SK-N-SH (cell line): ENCODE measurements around the gene PIEZO2. TPM values are rescaled to one million over a fixed set of nuclear protein-coding genes. Genes with fewer than 3 reads are reported as not detected.

ENCODE experiments used
- CTCF ChIA-PET: fragments of 300-600, 350-600 bp; formaldehyde crosslinking; extraction: SDS; loops from one replicate; lab custom pipeline; 2021; lab: Yijun Ruan, JAX
- POLR2A ChIA-PET: fragments of 350-600 bp; sonication (Branson Sonifier 250); formaldehyde crosslinking; extraction: SDS; loops from one replicate; lab custom pipeline; 2020; ENCODE audit warnings: antibody characterized with exemption, inconsistent platforms; lab: Yijun Ruan, JAX
- DNase-seq: peaks from one replicate; pipeline ENCODE4 v3.0.0; 2012
- H2AFZ ChIP-seq: fragments of 200-600 bp; sonication (generic); 2 replicates; pipeline ENCODE4 v1.8.1; 2016; ENCODE audit warnings: antibody characterized with exemption, mild to moderate bottlenecking, low read depth
- H3F3A ChIP-seq: fragments of 200-600 bp; sonication (generic); replicated peaks from 2 replicates; pipeline ENCODE3; 2016; ENCODE audit warnings: antibody characterized with exemption, mild to moderate bottlenecking; ENCODE audit not compliant: insufficient read depth
- H3K27ac ChIP-seq, 2 experiments: fragments of 200-500 bp in 1 of 2; fragments of 200-600 bp in 1 of 2; sonication (Bioruptor generic) in 1 of 2; sonication (generic), shearing (Covaris generic) in 1 of 2; 2 replicates each; pipeline versions ENCODE4 v1.5.1 to v1.6.1; 2014 to 2016; ENCODE audit warnings: low read depth in 2 of 2, inconsistent platforms in 1 of 2, low read length in 1 of 2, mild to moderate bottlenecking in 1 of 2, mixed read lengths in 1 of 2
- H3K27me3 ChIP-seq: fragments of 200-600 bp; sonication (generic), shearing (Covaris generic); 2 replicates; pipeline ENCODE4 v1.6.1; 2016; ENCODE audit warnings: mixed run types; ENCODE audit not compliant: insufficient read depth
- H3K36me3 ChIP-seq, 2 experiments: fragments of 200-500 bp in 1 of 2; fragments of 200-600 bp in 1 of 2; sonication (Bioruptor generic) in 1 of 2; sonication (generic) in 1 of 2; replicated peaks in 1 of 2; 2 replicates each; pipeline versions ENCODE3 to v1.5.1; 2014 to 2016; ENCODE audit warnings: low read length in 1 of 2, mild to moderate bottlenecking in 1 of 2; ENCODE audit not compliant: insufficient read depth in 2 of 2, control insufficient read depth in 1 of 2
- H3K4me1 ChIP-seq, 2 experiments: fragments of 200-500 bp in 1 of 2; fragments of 200-600 bp in 1 of 2; sonication (Bioruptor generic) in 1 of 2; sonication (generic), shearing (Covaris generic) in 1 of 2; 2 replicates each; pipeline versions ENCODE4 v1.5.1 to v1.6.1; 2014 to 2016; ENCODE audit warnings: low read depth in 1 of 2, low read length in 1 of 2, mixed run types in 1 of 2; ENCODE audit not compliant: insufficient read depth in 2 of 2, control insufficient read depth in 1 of 2
- H3K4me2 ChIP-seq: fragments of 200-600 bp; sonication (generic), shearing (Covaris generic); 2 replicates; pipeline ENCODE4 v1.6.1; 2017; ENCODE audit warnings: mixed run types
- H3K4me3 ChIP-seq, 2 experiments: fragments of 200-500 bp in 1 of 2; fragments of 200-600 bp in 1 of 2; sonication (Bioruptor generic) in 1 of 2; sonication (generic), shearing (Covaris generic) in 1 of 2; 2 replicates each; pipeline versions ENCODE4 v1.5.1 to v1.8.1; 2014 to 2016; ENCODE audit warnings: low read depth in 2 of 2, inconsistent platforms in 1 of 2, low read length in 1 of 2, mild to moderate bottlenecking in 1 of 2, mixed read lengths in 1 of 2, moderate library complexity in 1 of 2
- H3K79me2 ChIP-seq: fragments of 200-600 bp; sonication (generic); 2 replicates; pipeline ENCODE4 v1.8.1; 2017; ENCODE audit warnings: mild to moderate bottlenecking; ENCODE audit not compliant: insufficient read depth
- H3K9ac ChIP-seq: fragments of 200-600 bp; sonication (generic); 2 replicates; pipeline ENCODE4 v1.6.1; 2017; ENCODE audit warnings: mixed run types
- H3K9me2 ChIP-seq: fragments of 200-600 bp; sonication (generic); 2 replicates; pipeline ENCODE4 v1.6.1; 2017; ENCODE audit warnings: mixed run types
- H3K9me3 ChIP-seq: fragments of 200-600 bp; sonication (generic); 2 replicates; pipeline ENCODE4 v1.6.1; 2017; ENCODE audit warnings: mixed run types, mild to moderate bottlenecking, moderate library complexity
- H4K20me1 ChIP-seq: fragments of 200-600 bp; sonication (generic); 2 replicates; pipeline ENCODE4 v1.6.1; 2017; ENCODE audit warnings: mild to moderate bottlenecking, mixed run types; ENCODE audit not compliant: insufficient read depth
- CHD2 ChIP-seq: fragments of 150-350 bp; IDR thresholded peaks from 2 replicates; pipeline ENCODE4 v1.6.1; 2018; ENCODE audit warnings: low read length; ENCODE audit not compliant: partially characterized antibody
- FOSL2 ChIP-seq: IDR thresholded peaks from 2 replicates; pipeline ENCODE4 v1.4.0; 2012; ENCODE audit warnings: low read depth, mild to moderate bottlenecking, moderate library complexity, borderline replicate concordance
- JUND ChIP-seq: IDR thresholded peaks from 2 replicates; pipeline ENCODE4 v1.4.0; 2012
- MXI1 ChIP-seq: IDR thresholded peaks from 2 replicates; pipeline ENCODE4 v1.6.1; 2012; ENCODE audit warnings: mild to moderate bottlenecking, low read depth, low read length, improper control_type of control experiment
- NFIC ChIP-seq: IDR thresholded peaks from 2 replicates; pipeline ENCODE4 v1.4.0; 2012; ENCODE audit warnings: borderline replicate concordance
- NRF1 ChIP-seq: IDR thresholded peaks from 2 replicates; pipeline ENCODE4 v1.6.1; 2012; ENCODE audit warnings: low read depth, mild to moderate bottlenecking, low read length
- RAD21 ChIP-seq: IDR thresholded peaks from 2 replicates; pipeline ENCODE4 v1.6.1; 2012; ENCODE audit warnings: mild to moderate bottlenecking, low read length
- RXRA ChIP-seq: IDR thresholded peaks from 2 replicates; pipeline ENCODE4 v1.4.0; 2012; ENCODE audit warnings: low read depth, mild to moderate bottlenecking, borderline replicate concordance
- SMC3 ChIP-seq: IDR thresholded peaks from 2 replicates; pipeline ENCODE4 v1.6.1; 2012; ENCODE audit warnings: low read depth, low read length, improper control_type of control experiment
- WGBS: methylation state at CpG from one replicate; pipeline ENCODE4 v1.1.6; 2017; ENCODE audit warnings: low lambda C conversion rate; 5-methylcytosine and 5-hydroxymethylcytosine counted together
- polyA plus RNA-seq, 3 experiments: library from polyadenylated mRNA; depleted of rRNA; stranded (reverse); fragments of >200 nt; gene quantifications; 2 replicates each; pipeline ENCODE4 v1.2.3, GENCODE V29; 2012
- TF ChIP-seq, protein P1 (sequence below): IDR thresholded peaks from 2 replicates; pipeline ENCODE4 v1.4.0; 2012; ENCODE audit warnings: low read depth, borderline replicate concordance
- TF ChIP-seq, protein P2 (sequence below): IDR thresholded peaks from 2 replicates; pipeline ENCODE4 v1.4.0; 2012; ENCODE audit warnings: low read depth, borderline replicate concordance
- TF ChIP-seq, protein P3 (sequence below): fragments of 200-600 bp; sonication (generic); IDR thresholded peaks from 2 replicates; pipeline ENCODE4 v1.6.1; 2017; ENCODE audit warnings: antibody characterized with exemption, mild to moderate bottlenecking, moderate library complexity

Gene PIEZO2
- polyA plus RNA-seq, 1 of the 3 experiments (the other 2 are of a cell fraction): not detected

DNA sequence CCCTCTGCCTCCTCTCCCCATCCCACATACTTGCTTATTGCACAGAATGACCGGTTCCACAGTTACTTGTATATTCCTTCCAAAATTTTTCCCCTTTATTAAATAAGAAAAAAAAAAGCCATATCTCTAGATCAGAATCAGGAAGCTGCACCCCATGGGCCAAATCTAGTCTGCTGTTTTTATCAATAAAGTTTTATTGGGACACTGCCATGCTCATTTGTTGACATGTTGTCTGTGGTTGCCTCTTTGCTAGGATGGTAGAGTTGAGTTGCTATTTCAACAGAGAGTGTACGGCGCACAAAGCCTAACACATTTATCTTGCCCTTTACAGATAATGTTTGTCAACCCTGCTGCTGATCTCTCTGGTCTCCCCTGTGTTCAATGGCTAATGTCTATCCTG, 15.8 kb upstream of the PIEZO2 start (continued):
- TF ChIP-seq, protein P1, sequence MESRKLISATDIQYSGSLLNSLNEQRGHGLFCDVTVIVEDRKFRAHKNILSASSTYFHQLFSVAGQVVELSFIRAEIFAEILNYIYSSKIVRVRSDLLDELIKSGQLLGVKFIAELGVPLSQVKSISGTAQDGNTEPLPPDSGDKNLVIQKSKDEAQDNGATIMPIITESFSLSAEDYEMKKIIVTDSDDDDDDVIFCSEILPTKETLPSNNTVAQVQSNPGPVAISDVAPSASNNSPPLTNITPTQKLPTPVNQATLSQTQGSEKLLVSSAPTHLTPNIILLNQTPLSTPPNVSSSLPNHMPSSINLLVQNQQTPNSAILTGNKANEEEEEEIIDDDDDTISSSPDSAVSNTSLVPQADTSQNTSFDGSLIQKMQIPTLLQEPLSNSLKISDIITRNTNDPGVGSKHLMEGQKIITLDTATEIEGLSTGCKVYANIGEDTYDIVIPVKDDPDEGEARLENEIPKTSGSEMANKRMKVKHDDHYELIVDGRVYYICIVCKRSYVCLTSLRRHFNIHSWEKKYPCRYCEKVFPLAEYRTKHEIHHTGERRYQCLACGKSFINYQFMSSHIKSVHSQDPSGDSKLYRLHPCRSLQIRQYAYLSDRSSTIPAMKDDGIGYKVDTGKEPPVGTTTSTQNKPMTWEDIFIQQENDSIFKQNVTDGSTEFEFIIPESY: no peak

DNA sequence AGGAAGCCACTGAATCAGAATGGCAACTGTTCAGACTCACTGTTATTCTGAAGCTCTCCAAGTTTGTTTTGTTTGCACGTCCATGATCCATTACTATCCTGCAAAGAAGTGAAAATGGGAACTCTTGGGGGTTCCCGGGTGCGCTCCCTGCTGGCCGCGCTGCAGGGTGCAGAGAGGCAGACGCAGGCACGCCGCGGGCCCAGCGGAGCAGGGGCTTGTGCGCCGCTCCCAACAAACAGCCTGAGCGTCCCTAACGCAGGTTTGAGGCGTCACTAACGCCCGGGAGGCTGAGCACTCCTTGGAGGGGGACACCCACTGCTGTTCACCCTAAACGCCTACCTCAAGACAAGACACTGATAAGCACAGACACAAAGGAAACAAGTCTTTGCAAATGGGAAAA, 14.3 kb upstream of the PIEZO2 start:
- CTCF ChIA-PET: interaction anchor here (0.7 to 1.8 kb wide), 7 partner anchors 9 to 309 kb away, joined by 3 to 9 read pairs (median 4); no protein-coding TSS in a partner anchor
- H2AFZ ChIP-seq: no peak overlapping the region
- POLR2A ChIA-PET: no interaction called here

DNA sequence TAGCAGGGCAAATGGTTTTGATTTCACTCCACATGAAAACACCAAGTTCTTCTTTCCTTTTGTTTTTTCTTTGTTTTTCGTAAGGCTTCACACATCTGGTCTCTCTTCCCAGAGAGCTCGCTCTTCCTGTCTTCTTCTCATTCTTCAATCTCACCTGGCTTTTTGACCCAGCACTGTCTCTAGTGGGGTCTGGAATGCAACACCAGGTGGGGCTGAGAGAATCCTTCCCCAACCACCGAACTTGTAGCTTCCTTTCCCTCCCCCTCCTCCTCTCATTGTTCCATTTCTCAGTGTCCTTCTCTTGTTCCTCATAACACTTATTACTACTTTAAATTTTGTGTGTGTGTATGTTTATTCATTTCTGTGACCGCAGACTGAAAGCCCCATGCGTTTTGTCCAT, 13.5 kb upstream of the PIEZO2 start:
- Histone ChIP-seq H3K79me2 (no peaks in the 10 kb centered on the region), H3K4me1 (no peaks in the 10 kb centered on the region), H3K36me3 (no peaks in the 10 kb centered on the region), H3K9me3 (no peaks in the 10 kb centered on the region), H3K9me2 (no peaks in the 10 kb centered on the region), H3K4me2 (no peak overlapping the region), H4K20me1 (no peaks in the 10 kb centered on the region), H3K9ac (no peak overlapping the region), H2AFZ (no peak overlapping the region), H3F3A (no peaks in the 10 kb centered on the region), H3K27me3 (peaks cover 17% of the 10 kb centered on the region; the same call in 1 of the 2 replicates), H3K27ac (no peak overlapping the region), H3K4me3 (no peak overlapping the region)
- TF ChIP-seq NFIC (no peak), JUND (no peak), RXRA (no peak), MXI1 (no peak), FOSL2 (no peak), NRF1 (no peak), CHD2 (no peak), SMC3 (no peak)
- TF ChIP-seq, protein P2, sequence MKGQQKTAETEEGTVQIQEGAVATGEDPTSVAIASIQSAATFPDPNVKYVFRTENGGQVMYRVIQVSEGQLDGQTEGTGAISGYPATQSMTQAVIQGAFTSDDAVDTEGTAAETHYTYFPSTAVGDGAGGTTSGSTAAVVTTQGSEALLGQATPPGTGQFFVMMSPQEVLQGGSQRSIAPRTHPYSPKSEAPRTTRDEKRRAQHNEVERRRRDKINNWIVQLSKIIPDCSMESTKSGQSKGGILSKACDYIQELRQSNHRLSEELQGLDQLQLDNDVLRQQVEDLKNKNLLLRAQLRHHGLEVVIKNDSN: no peak
- POLR2A ChIA-PET: no interaction called here
- CTCF ChIA-PET: interaction anchor here (0.7 to 1.8 kb wide), 7 partner anchors 10 to 309 kb away, joined by 3 to 9 read pairs (median 4); no protein-coding TSS in a partner anchor
- 6% methylated on average over 5 of the region's 5 CpGs for WGBS
- no peak for DNase-seq

More for the DNA sequence above, 14.3 kb upstream of the PIEZO2 start:
- H3K4me1 ChIP-seq: no peaks in the 10 kb centered on the region
- H3K27me3 ChIP-seq: peaks cover 21% of the 10 kb centered on the region; the same call in 1 of the 2 replicates
- H3K9me2 ChIP-seq: no peaks in the 10 kb centered on the region
- no peaks in the 10 kb centered on the region for H3F3A ChIP-seq
- TF ChIP-seq, protein P3, sequence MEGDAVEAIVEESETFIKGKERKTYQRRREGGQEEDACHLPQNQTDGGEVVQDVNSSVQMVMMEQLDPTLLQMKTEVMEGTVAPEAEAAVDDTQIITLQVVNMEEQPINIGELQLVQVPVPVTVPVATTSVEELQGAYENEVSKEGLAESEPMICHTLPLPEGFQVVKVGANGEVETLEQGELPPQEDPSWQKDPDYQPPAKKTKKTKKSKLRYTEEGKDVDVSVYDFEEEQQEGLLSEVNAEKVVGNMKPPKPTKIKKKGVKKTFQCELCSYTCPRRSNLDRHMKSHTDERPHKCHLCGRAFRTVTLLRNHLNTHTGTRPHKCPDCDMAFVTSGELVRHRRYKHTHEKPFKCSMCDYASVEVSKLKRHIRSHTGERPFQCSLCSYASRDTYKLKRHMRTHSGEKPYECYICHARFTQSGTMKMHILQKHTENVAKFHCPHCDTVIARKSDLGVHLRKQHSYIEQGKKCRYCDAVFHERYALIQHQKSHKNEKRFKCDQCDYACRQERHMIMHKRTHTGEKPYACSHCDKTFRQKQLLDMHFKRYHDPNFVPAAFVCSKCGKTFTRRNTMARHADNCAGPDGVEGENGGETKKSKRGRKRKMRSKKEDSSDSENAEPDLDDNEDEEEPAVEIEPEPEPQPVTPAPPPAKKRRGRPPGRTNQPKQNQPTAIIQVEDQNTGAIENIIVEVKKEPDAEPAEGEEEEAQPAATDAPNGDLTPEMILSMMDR: peak; percentile 67
- TF ChIP-seq RAD21 (0 out of 2 replicates have a peak, but pooled peaks have one; percentile 5), SMC3 (peak; percentile 26; the same call in 1 of the 2 replicates)
- TF ChIP-seq, protein P2: no peak
- no peaks in the 10 kb centered on the region for H4K20me1 ChIP-seq
- WGBS: 1% methylated on average over 13 of the region's 18 CpGs
- no peaks in the 10 kb centered on the region for H3K36me3 ChIP-seq
- no peaks in the 10 kb centered on the region for H3K79me2 ChIP-seq
- H3K4me2 ChIP-seq: peak overlapping the region; percentile 17; the same call in 1 of the 2 replicates
- no peaks in the 10 kb centered on the region for H3K9me3 ChIP-seq
- H3K4me3 ChIP-seq: peak overlapping the region in 1 of 2 experiments; percentile 40; a peak in 1 of 4 replicates
- no peak overlapping the region for H3K27ac ChIP-seq
- DNase-seq: peak; percentile 47
- H3K9ac ChIP-seq: no peak overlapping the region
